NB4 (cell line): Measurements from ENCODE around the gene CYP4F12.

Experiments
- DNase-seq: peaks from one replicate; pipeline ENCODE4 v3.0.0; 2010; ENCODE audit warnings: low read depth
- H3K4me3 ChIP-seq: one replicate; pipeline ENCODE4 v1.5.1; 2011; ENCODE audit warnings: mild to moderate bottlenecking, low read depth, low read length, moderate library complexity
- CTCF ChIP-seq: IDR thresholded peaks from one replicate; pipeline ENCODE4 v1.5.1; 2012; ENCODE audit warnings: low read depth, low read length
- MAX ChIP-seq: IDR thresholded peaks from 2 replicates; pipeline ENCODE4 v1.6.1; 2011; ENCODE audit warnings: low read depth, low read length
- MYC ChIP-seq: IDR thresholded peaks from 2 replicates; pipeline ENCODE4 v1.6.1; 2011; ENCODE audit warnings: low read depth, low read length
- POLR2A ChIP-seq: IDR thresholded peaks from 2 replicates; pipeline ENCODE4 v1.6.1; 2011; ENCODE audit warnings: mild to moderate bottlenecking; ENCODE audit not compliant: insufficient read length; ENCODE audit errors: extremely low read depth

The CYP4F12 gene

DNA sequence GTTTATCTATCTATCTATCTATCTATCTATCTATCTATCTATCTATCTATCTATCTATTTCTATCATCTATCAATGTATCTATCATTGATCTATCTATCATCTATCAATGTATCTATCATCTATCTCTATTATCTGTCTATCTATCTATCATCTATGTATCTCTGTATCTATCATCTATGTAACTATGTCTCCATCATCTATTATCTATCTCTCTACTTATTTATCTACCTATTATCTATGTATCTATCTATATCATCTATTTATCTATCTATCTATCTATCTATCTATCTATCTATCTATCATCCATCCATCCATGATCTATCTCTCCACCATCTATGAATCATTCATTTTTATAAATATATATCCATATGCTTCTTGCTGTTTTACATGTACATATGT lies 16.4 kb upstream of the CYP4F12 start:
- DNase-seq = no peak
- no peak overlapping the region for H3K4me3 ChIP-seq
- TF ChIP-seq MAX (no peak), CTCF (no peak), POLR2A (no peak), MYC (no peak)

DNA sequence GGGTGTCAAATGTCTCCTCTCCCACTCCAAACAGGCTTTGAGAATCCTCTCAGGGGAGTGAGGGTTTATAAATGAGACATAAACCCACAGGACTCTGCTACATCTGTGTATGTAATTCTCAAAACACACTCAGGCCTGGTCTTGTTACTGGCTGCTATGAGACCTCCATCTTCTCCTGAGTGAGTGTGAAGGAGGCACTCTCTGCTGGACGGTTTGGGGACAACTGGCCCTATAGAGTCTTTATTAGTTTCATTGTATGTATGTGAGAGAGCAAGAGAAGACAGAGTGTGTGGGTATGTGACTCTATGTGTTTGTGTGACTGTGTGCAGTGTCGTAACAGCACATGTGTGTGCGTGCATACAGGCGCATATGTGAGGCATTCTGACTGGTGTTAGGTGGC lies 9.6 kb upstream of the CYP4F12 start:
- no peak overlapping the region for H3K4me3 ChIP-seq
- TF ChIP-seq MYC = no peak
- no peak for TF ChIP-seq MAX
- no peak for TF ChIP-seq CTCF
- no peak for TF ChIP-seq POLR2A
- DNase-seq = no peak

DNA sequence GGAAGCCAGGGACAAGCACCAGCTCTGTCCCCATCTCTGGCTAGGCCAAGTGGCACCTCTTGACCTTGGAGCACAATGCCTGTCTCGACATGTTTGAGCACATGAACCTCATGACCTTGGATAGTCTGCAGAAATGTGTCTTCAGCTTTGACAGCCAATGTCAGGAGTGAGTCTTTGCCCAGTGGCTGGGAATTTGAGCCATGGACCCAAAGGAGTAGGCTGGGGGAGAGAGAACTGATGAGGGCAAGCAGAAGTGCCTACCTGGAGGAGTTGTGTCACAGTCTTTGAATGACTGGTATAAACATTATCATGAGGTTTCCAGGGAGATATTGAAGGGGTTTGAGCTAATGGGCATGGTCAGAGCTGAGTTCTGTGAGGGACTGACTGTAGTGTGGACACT lies 6.7 kb upstream of the CYP4F12 start:
- no peak for TF ChIP-seq CTCF
- TF ChIP-seq MYC = no peak
- no peak for TF ChIP-seq POLR2A
- TF ChIP-seq MAX = no peak
- no peak for DNase-seq
- no peak overlapping the region for H3K4me3 ChIP-seq

- no peak overlapping the region for H3K4me3 ChIP-seq
- TF ChIP-seq CTCF = no peak
- no peak for TF ChIP-seq POLR2A
- no peak for TF ChIP-seq MYC
- TF ChIP-seq MAX = no peak
- no peak for DNase-seq
Observed at GRCh38 chr19:15666883-15667282, 6.0 kb upstream of the CYP4F12 start.

DNA sequence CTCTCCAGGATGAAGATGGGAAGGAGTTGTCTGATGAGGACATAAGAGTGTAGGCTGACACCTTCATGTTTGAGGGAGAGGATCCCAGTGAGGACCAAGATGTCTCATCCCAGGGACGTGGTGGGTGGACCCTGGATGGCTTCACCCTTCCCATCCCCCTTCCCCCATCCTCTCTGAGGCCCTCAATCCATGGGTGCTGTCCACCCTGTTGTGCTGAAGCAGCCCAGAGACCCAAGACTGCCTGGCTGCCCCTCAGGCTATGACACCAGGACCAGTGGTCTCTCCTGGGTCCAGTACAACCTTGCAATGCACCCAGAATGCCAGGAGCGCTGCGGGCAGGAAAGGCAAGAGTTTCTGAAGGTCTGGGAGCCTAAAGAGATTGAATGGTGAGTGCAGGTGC lies 3.4 kb upstream of the CYP4F12 start:
- no peak for DNase-seq
- no peak overlapping the region for H3K4me3 ChIP-seq
- TF ChIP-seq MYC (no peak), CTCF (no peak), MAX (no peak), POLR2A (no peak)

GRCh38 chr19:15669891-15670290 lies 3.0 kb upstream of the CYP4F12 start:
- no peak for TF ChIP-seq POLR2A
- TF ChIP-seq CTCF = no peak
- no peak for TF ChIP-seq MYC
- no peak for TF ChIP-seq MAX
- DNase-seq = no peak
- H3K4me3 ChIP-seq = no peak overlapping the region
